NOMO-1 treated with dmso at 0.1 percent for 144 hours (cell line): Measurements from ENCODE around the gene TMEM95.
"Not testable (repeated sequence)": the region's sequence is repeated elsewhere in the genome, so short reads cannot be mapped to it uniquely, and the experiment has no call there.

Source experiments
- DNase-seq: peaks from one replicate; lab custom pipeline; 2025; ENCODE audit not compliant: unreplicated experiment; lab: John Stamatoyannopoulos, UW

Gene TMEM95

GRCh38 chr17:7323731-7324437 lies 31.1 kb upstream of the TMEM95 start:
- DNase-seq = no peak

GRCh38 chr17:7324438-7324779 lies 30.5 kb upstream of the TMEM95 start:
- DNase-seq = no peak

- DNase-seq = no peak
Observed at GRCh38 chr17:7325031-7325528, 29.9 kb upstream of the TMEM95 start.

- no peak for DNase-seq
Observed at GRCh38 chr17:7326186-7326585, 28.8 kb upstream of the TMEM95 start.

GRCh38 chr17:7327056-7327455 lies 27.9 kb upstream of the TMEM95 start:
- no peak for DNase-seq

GRCh38 chr17:7327501-7327900 lies 27.5 kb upstream of the TMEM95 start:
- DNase-seq = no peak

- DNase-seq = no peak
Observed at GRCh38 chr17:7328009-7328408, 26.9 kb upstream of the TMEM95 start.

GRCh38 chr17:7328840-7329373 lies 26.0 kb upstream of the TMEM95 start, which contains the start of gene NEURL4:
Gene NEURL4 (minus strand): TSS chr17:7329335. CDS start chr17:7329312, 23 bp downstream.
- DNase-seq = no peak

- peak; percentile 98 for DNase-seq
Observed at GRCh38 chr17:7329374-7329996, 25.5 kb upstream of the TMEM95 start.

- DNase-seq = peak; percentile 65
Observed at GRCh38 chr17:7329997-7330637, 24.8 kb upstream of the TMEM95 start.

GRCh38 chr17:7330638-7331015 lies 24.3 kb upstream of the TMEM95 start:
- no peak for DNase-seq

GRCh38 chr17:7332111-7332510 lies 22.8 kb upstream of the TMEM95 start:
- DNase-seq = no peak

- not testable (repeated sequence) for DNase-seq
Observed at GRCh38 chr17:7332600-7333069, 22.3 kb upstream of the TMEM95 start.

- no peak for DNase-seq
Observed at GRCh38 chr17:7334938-7335538, 19.9 kb upstream of the TMEM95 start.

GRCh38 chr17:7335765-7336164 lies 19.2 kb upstream of the TMEM95 start:
- DNase-seq = not testable (repeated sequence)

- DNase-seq = peak; percentile 50
Observed at GRCh38 chr17:7336240-7337175, 18.4 kb upstream of the TMEM95 start, which contains the start of gene ACAP1. Gene ACAP1 (plus strand): TSS chr17:7336529. CDS start chr17:7336735, 206 bp downstream.

GRCh38 chr17:7337600-7337999 lies 17.4 kb upstream of the TMEM95 start:
- not testable (repeated sequence) for DNase-seq

- DNase-seq = no peak
Observed at GRCh38 chr17:7340179-7340578, 14.8 kb upstream of the TMEM95 start.

GRCh38 chr17:7341842-7342241 lies 13.1 kb upstream of the TMEM95 start:
- DNase-seq = no peak

- DNase-seq = no peak
Observed at GRCh38 chr17:7343250-7343649, 11.7 kb upstream of the TMEM95 start.
